IMR-90 (cell line): ENCODE data around the gene KLC4. TPM values are rescaled to one million over a fixed set of nuclear protein-coding genes. Genes with fewer than 3 reads are reported as not detected.

Source experiments
- FOS ChIP-seq: fragments of 150-350 bp; IDR thresholded peaks from 2 replicates; pipeline ENCODE4 v1.6.1; 2016; ENCODE audit warnings: low read depth, low read length
- polyA plus RNA-seq, 3 experiments: library from polyadenylated mRNA; depleted of rRNA; stranded (reverse); fragments of >200 nt; gene quantifications; 2 replicates each; pipeline ENCODE4 v1.2.3, GENCODE V29; 2012; ENCODE audit warnings: low replicate concordance in 1 of 3
- total RNA-seq: library from RNA; depleted of rRNA; stranded (reverse); fragments of >200 nt; gene quantifications from 2 replicates; pipeline ENCODE4 v1.2.3, GENCODE V29; 2012
- TF ChIP-seq, protein P1 (sequence below): fragments of 150-350 bp; IDR thresholded peaks from 2 replicates; pipeline ENCODE4 v1.6.1; 2016; ENCODE audit warnings: low read depth, mild to moderate bottlenecking, low read length, moderate library complexity, borderline replicate concordance

Gene KLC4
- total and polyA plus RNA-seq, 2 of the 4 experiments (the other 2 are of a cell fraction), result 10.9 to 13.0 TPM

DNA sequence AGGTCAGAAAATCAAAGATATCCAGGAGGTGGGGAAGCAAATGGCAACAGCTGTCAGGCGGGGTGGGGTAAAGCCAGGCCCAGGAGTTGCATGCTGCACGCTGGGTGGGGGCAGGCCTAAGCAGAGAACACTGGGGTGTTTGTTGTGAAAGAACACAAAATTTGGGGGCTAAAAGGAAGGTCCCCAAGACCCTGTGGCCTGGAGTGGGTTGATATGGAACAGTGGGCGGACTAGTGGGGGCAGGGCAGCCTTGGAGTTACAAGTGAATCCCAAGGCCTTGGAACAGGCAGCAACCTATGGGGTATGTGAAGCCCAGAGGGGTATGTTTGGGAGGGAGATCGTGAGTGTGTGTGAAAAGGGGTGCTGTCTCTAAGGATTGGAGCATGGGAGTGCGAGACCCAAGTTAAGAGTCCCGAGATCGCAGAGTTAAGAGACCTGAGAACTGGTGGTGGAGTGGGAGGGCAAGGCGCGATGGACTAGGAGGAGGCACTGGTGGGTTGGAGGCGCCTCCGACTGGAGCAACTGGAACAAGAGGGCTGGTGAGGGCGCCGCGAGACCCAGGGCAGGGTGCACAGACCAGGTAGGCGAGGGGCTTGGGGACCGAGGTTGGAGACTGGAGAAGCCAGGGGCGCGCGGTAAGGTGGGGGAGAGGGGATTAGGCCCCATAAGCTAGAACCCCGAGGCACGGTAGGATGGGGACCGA lies 6.4 kb upstream of the KLC4 start (continued):
- TF ChIP-seq, protein P1, sequence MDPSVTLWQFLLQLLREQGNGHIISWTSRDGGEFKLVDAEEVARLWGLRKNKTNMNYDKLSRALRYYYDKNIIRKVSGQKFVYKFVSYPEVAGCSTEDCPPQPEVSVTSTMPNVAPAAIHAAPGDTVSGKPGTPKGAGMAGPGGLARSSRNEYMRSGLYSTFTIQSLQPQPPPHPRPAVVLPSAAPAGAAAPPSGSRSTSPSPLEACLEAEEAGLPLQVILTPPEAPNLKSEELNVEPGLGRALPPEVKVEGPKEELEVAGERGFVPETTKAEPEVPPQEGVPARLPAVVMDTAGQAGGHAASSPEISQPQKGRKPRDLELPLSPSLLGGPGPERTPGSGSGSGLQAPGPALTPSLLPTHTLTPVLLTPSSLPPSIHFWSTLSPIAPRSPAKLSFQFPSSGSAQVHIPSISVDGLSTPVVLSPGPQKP, result no peak
- TF ChIP-seq FOS, result no peak
